ENCODE results near the gene CYP8B1. TPM values are rescaled to one million over a fixed set of nuclear protein-coding genes. Genes with fewer than 3 reads are reported as not detected.

Gene CYP8B1
- total and polyA plus RNA-seq, 2 of the 13 experiments (the other 11 are each of a cell fraction or from before 2014, with no cell fraction given), result 0.58 to 2.0 TPM

DNA sequence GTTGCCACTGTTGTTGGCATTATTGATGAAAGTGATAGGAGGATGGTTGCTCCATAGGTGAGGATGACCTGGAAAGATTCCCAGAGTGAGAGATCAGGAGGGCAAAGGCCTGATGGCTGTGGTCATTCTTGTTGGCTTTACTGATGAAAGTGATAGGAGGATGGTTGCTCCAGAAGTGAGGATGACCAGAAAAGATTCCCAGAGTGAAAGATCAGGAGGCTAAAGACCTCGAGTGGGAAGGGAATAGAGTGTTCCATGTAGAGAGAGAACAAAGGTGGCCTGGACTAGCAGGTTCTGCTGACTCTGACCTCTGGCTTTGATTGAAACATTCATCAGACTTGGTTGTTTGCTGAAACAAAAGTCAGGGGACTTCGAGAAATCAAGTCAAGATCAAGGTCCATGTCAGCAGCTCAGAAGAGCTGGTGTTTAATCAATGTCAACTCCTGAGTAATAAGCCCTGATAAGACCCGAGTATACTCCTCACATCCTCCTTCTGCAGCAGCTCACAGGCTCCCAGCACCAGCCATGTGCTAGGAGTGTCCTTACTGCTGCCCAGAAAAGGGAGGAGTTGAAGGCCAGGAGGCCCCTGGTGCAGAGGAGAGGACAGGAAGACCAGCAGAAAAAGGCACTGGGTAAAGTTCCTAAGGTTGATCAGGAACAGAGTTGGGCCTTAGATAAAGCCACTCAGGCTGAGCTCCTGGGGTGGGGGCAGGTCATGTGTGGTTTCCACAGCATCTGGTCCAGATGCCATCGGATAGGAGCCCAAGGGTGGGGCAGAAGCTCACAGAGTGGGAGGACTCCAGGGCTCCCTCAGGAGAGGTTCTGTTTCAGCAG is 19.9 kb downstream of the CYP8B1 start (continued):
- TF ChIP-seq KLF16 (CRISPR knock-in tag; IDR thresholded peaks at IDR 0.05) (0 out of 4 replicates have a peak, but pooled peaks of 1 of the 2 experiments have one; percentile 54), TSC22D2 (CRISPR knock-in tag; IDR thresholded peaks at IDR 0.05; ENCODE audit: borderline replicate concordance) (no peak), DPF2 (CRISPR knock-in tag; IDR thresholded peaks at IDR 0.05; ENCODE audit: borderline replicate concordance, low read depth) (peak; percentile 86), ARNTL (CRISPR knock-in tag; IDR thresholded peaks at IDR 0.05) (0 out of 2 replicates have a peak, but pooled peaks have one; percentile 43), PHF8 (CRISPR knock-in tag; IDR thresholded peaks at IDR 0.05) (peak; percentile 35), RXRA (CRISPR knock-in tag; IDR thresholded peaks at IDR 0.05) (peak; percentile 88), HHEX (CRISPR knock-in tag; IDR thresholded peaks at IDR 0.05) (peak; percentile 70; the same call in 1 of the 2 replicates), GFI1 (CRISPR knock-in tag; IDR thresholded peaks at IDR 0.05; ENCODE audit: borderline replicate concordance) (peak; percentile 94), GZF1 (CRISPR knock-in tag; IDR thresholded peaks at IDR 0.05) (no peak), ZNF607 (CRISPR knock-in tag; IDR thresholded peaks at IDR 0.05; ENCODE audit: borderline replicate concordance) (peak; percentile 20; the same call in 1 of the 2 replicates), MAFK (conservative IDR thresholded peaks at IDR 0.05 in 1 of 2, IDR thresholded peaks at IDR 0.05 in 1 of 2; ENCODE audit: low read length in 2 of 2) (peak; percentile 25 to 36; a peak in 1 of 4 replicates), ZNF260 (CRISPR knock-in tag; IDR thresholded peaks at IDR 0.05; ENCODE audit: borderline replicate concordance, low read depth) (no peak), ZNF543 (CRISPR knock-in tag; IDR thresholded peaks at IDR 0.05) (peak; percentile 45; the same call in 1 of the 2 replicates)
- TF ChIP-seq, protein P1, sequence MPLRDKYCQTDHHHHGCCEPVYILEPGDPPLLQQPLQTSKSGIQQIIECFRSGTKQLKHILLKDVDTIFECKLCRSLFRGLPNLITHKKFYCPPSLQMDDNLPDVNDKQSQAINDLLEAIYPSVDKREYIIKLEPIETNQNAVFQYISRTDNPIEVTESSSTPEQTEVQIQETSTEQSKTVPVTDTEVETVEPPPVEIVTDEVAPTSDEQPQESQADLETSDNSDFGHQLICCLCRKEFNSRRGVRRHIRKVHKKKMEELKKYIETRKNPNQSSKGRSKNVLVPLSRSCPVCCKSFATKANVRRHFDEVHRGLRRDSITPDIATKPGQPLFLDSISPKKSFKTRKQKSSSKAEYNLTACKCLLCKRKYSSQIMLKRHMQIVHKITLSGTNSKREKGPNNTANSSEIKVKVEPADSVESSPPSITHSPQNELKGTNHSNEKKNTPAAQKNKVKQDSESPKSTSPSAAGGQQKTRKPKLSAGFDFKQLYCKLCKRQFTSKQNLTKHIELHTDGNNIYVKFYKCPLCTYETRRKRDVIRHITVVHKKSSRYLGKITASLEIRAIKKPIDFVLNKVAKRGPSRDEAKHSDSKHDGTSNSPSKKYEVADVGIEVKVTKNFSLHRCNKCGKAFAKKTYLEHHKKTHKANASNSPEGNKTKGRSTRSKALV (CRISPR knock-in tag; IDR thresholded peaks at IDR 0.05), result no peak
- TF ChIP-seq, protein P2, sequence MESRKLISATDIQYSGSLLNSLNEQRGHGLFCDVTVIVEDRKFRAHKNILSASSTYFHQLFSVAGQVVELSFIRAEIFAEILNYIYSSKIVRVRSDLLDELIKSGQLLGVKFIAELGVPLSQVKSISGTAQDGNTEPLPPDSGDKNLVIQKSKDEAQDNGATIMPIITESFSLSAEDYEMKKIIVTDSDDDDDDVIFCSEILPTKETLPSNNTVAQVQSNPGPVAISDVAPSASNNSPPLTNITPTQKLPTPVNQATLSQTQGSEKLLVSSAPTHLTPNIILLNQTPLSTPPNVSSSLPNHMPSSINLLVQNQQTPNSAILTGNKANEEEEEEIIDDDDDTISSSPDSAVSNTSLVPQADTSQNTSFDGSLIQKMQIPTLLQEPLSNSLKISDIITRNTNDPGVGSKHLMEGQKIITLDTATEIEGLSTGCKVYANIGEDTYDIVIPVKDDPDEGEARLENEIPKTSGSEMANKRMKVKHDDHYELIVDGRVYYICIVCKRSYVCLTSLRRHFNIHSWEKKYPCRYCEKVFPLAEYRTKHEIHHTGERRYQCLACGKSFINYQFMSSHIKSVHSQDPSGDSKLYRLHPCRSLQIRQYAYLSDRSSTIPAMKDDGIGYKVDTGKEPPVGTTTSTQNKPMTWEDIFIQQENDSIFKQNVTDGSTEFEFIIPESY (CRISPR knock-in tag; IDR thresholded peaks at IDR 0.05), result no peak; the same call in 1 of the 2 replicates
- TF ChIP-seq, protein P3, sequence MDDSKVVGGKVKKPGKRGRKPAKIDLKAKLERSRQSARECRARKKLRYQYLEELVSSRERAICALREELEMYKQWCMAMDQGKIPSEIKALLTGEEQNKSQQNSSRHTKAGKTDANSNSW (CRISPR knock-in tag; IDR thresholded peaks at IDR 0.05; ENCODE audit: borderline replicate concordance), result no peak
- TF ChIP-seq, protein P4, sequence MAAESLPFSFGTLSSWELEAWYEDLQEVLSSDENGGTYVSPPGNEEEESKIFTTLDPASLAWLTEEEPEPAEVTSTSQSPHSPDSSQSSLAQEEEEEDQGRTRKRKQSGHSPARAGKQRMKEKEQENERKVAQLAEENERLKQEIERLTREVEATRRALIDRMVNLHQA (CRISPR knock-in tag; IDR thresholded peaks at IDR 0.05), result no peak
- TF ChIP-seq, protein P5, sequence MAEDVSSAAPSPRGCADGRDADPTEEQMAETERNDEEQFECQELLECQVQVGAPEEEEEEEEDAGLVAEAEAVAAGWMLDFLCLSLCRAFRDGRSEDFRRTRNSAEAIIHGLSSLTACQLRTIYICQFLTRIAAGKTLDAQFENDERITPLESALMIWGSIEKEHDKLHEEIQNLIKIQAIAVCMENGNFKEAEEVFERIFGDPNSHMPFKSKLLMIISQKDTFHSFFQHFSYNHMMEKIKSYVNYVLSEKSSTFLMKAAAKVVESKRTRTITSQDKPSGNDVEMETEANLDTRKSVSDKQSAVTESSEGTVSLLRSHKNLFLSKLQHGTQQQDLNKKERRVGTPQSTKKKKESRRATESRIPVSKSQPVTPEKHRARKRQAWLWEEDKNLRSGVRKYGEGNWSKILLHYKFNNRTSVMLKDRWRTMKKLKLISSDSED (CRISPR knock-in tag; IDR thresholded peaks at IDR 0.05), result no peak
- TF ChIP-seq, protein P6, sequence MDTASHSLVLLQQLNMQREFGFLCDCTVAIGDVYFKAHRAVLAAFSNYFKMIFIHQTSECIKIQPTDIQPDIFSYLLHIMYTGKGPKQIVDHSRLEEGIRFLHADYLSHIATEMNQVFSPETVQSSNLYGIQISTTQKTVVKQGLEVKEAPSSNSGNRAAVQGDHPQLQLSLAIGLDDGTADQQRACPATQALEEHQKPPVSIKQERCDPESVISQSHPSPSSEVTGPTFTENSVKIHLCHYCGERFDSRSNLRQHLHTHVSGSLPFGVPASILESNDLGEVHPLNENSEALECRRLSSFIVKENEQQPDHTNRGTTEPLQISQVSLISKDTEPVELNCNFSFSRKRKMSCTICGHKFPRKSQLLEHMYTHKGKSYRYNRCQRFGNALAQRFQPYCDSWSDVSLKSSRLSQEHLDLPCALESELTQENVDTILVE (CRISPR knock-in tag; IDR thresholded peaks at IDR 0.05), result peak; percentile 27; the same call in 1 of the 2 replicates
- TF ChIP-seq, protein P7, sequence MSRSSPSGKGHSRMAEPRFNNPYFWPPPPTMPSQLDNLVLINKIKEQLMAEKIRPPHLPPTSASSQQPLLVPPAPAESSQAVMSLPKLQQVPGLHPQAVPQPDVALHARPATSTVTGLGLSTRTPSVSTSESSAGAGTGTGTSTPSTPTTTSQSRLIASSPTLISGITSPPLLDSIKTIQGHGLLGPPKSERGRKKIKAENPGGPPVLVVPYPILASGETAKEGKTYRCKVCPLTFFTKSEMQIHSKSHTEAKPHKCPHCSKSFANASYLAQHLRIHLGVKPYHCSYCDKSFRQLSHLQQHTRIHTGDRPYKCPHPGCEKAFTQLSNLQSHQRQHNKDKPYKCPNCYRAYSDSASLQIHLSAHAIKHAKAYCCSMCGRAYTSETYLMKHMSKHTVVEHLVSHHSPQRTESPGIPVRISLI (CRISPR knock-in tag; IDR thresholded peaks at IDR 0.05; ENCODE audit: borderline replicate concordance), result 0 out of 2 replicates have a peak, but pooled peaks have one; percentile 21

Measured in HepG2 (cell line).